GM12873 (cell line): ENCODE results near the gene VTI1A.

Source experiments
- TF ChIP-seq, protein P1 (sequence below): IDR thresholded peaks from 2 replicates; pipeline ENCODE4 v1.5.1; 2012; ENCODE audit warnings: low read depth, mild to moderate bottlenecking, moderate library complexity, low read length, control low read depth; ENCODE audit not compliant: insufficient read depth; ENCODE audit errors: missing control alignments

The VTI1A gene

GRCh38 chr10:112778579-112778978 lies 331.6 kb downstream of the VTI1A start:
- TF ChIP-seq, protein P1, sequence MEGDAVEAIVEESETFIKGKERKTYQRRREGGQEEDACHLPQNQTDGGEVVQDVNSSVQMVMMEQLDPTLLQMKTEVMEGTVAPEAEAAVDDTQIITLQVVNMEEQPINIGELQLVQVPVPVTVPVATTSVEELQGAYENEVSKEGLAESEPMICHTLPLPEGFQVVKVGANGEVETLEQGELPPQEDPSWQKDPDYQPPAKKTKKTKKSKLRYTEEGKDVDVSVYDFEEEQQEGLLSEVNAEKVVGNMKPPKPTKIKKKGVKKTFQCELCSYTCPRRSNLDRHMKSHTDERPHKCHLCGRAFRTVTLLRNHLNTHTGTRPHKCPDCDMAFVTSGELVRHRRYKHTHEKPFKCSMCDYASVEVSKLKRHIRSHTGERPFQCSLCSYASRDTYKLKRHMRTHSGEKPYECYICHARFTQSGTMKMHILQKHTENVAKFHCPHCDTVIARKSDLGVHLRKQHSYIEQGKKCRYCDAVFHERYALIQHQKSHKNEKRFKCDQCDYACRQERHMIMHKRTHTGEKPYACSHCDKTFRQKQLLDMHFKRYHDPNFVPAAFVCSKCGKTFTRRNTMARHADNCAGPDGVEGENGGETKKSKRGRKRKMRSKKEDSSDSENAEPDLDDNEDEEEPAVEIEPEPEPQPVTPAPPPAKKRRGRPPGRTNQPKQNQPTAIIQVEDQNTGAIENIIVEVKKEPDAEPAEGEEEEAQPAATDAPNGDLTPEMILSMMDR: no peak

- TF ChIP-seq, protein P1: no peak
These were observed 332.2 kb downstream of the VTI1A start for GRCh38 chr10:112779025-112779770.

DNA sequence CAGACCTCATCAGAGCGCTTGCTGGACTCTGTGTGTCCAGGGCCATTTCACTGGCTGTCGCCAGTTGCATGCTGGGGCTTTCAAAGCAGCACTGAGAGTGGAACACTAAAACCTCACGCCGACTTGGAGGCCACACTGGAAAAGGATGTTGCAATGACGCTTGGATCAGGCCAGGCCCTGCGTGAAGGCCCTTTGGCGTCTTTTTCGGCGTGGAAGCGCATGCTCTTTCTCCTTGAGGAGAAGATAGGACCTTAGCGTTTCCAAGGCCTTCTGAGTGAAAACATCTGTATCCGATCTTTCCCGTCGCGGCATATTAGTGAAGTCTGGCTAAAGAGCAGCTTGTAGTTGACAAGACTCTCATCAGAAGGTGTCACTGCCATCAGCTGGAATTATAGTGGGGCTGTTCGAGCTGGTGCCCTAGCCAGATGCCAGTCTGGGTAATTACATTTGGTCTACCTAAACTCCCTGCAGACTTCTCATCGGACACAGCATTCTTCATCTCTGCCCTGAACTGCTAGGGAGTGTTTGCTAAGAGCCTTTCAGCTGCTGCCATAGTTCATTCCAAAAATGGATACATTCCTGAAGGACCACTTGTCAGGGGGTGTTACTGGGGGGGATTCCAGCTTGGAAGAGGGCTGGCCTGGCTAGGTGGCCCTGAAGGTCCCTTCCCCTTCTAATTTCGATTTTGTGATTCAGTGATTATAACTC lies 335.3 kb downstream of the VTI1A start:
- TF ChIP-seq, protein P1: no peak

GRCh38 chr10:112783351-112784021 lies 336.5 kb downstream of the VTI1A start:
- TF ChIP-seq, protein P1: no peak

- TF ChIP-seq, protein P1: no peak
These were observed 337.0 kb downstream of the VTI1A start for GRCh38 chr10:112784022-112784461.

DNA sequence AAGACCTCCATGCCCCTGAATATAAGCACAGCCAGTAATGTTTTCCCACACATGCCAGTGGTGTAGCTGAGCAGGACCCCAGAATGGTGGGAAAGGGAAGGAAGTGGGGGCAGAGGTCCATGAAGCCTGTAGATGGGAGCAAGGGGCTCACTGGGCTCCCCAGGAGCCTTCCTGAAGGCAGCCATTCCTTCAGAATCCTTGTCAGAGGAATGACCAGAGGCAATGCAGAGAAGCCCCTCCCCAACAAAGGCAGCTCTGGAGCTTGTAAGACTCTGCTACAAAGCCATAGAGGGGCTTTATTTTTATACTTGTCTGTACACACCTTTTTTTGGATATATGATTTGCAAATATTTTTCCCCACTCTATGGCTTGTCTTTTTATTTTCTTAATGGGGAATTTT lies 338.1 kb downstream of the VTI1A start:
- TF ChIP-seq, protein P1: no peak

DNA sequence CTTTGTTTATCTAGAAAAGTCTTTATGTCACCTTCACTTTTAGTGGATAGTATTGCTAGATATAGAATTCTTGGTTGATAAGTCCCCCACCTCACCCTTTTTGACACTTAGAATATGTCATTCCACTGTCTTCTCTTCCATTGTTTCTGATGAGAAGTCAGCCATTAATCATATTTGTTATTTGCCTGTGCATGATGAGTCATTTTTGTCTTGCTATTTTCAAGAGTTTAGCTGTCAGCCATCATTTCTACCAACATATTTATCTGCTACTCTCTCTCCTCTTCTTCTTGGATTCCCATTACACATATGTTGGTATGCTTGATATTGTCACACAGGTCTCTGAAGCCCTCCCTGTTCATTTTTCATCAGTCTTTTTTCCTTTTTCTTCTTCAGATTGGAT lies 342.2 kb downstream of the VTI1A start:
- TF ChIP-seq, protein P1: no peak
